Kidney epithelial cell (primary cell): ENCODE measurements around the gene TRIM67. TPM values are rescaled to one million over a fixed set of nuclear protein-coding genes. Genes with fewer than 3 reads are reported as not detected.

Source experiments
- DNase-seq: peaks from one replicate; pipeline ENCODE4 v3.0.0-alpha.2; 2010; ENCODE audit warnings: low read depth
- H3K27me3 ChIP-seq: 2 replicates; pipeline ENCODE4 v1.6.0; 2011; ENCODE audit warnings: low read length; ENCODE audit not compliant: control insufficient read depth, insufficient read depth
- H3K36me3 ChIP-seq: 2 replicates; pipeline ENCODE4 v1.5.1; 2011; ENCODE audit warnings: low read length; ENCODE audit not compliant: control insufficient read depth, insufficient read depth
- H3K4me3 ChIP-seq: 2 replicates; pipeline ENCODE4 v1.5.1; 2011; ENCODE audit warnings: low read depth, mild to moderate bottlenecking, control low read depth, low read length
- CTCF ChIP-seq: IDR thresholded peaks from 2 replicates; pipeline ENCODE4 v1.5.1; 2011; ENCODE audit warnings: mild to moderate bottlenecking, moderate library complexity, low read length, control low read depth, inconsistent platforms; ENCODE audit not compliant: insufficient read depth, poor library complexity, severe bottlenecking
- total RNA-seq: library from RNA; depleted of rRNA; stranded (reverse); fragments of >200 nt; gene quantifications from 2 replicates; pipeline ENCODE4 v1.2.3, GENCODE V29; 2015

TRIM67 gene
- total RNA-seq, 1 donor from 2014 or later, result 0.63 TPM

- TF ChIP-seq CTCF, result no peak
- no peak overlapping the region for H3K4me3 ChIP-seq
- no peak for DNase-seq
- H3K27me3 ChIP-seq, result peaks cover 32% of the 10 kb centered on the region
- no peaks in the 10 kb centered on the region for H3K36me3 ChIP-seq
These were observed 26.2 kb downstream of the TRIM67 start for GRCh38 chr1:231188072-231188471.

- H3K36me3 ChIP-seq, result no peaks in the 10 kb centered on the region
- DNase-seq, result no peak
- H3K4me3 ChIP-seq, result no peak overlapping the region
- peaks cover 31% of the 10 kb centered on the region for H3K27me3 ChIP-seq
- no peak for TF ChIP-seq CTCF
These were observed 26.9 kb downstream of the TRIM67 start for GRCh38 chr1:231188768-231189167.

- no peak for DNase-seq
- no peak overlapping the region for H3K4me3 ChIP-seq
- peaks cover 23% of the 10 kb centered on the region for H3K27me3 ChIP-seq
- no peaks in the 10 kb centered on the region for H3K36me3 ChIP-seq
- no peak for TF ChIP-seq CTCF
These were observed 27.9 kb downstream of the TRIM67 start for GRCh38 chr1:231189683-231190270.

- no peaks in the 10 kb centered on the region for H3K36me3 ChIP-seq
- no peak for TF ChIP-seq CTCF
These were observed 28.6 kb downstream of the TRIM67 start for GRCh38 chr1:231190456-231190855.

GRCh38 chr1:231192620-231193163 is 30.8 kb downstream of the TRIM67 start:
- Histone ChIP-seq H3K27me3 (peaks cover 12% of the 10 kb centered on the region), H3K4me3 (no peak overlapping the region), H3K36me3 (no peaks in the 10 kb centered on the region)
- TF ChIP-seq CTCF, result no peak
- peak; percentile 78 for DNase-seq

More at GRCh38 chr1:231190456-231190855, 28.6 kb downstream of the TRIM67 start:
- Histone ChIP-seq H3K4me3 (no peak overlapping the region), H3K27me3 (peaks cover 19% of the 10 kb centered on the region)
- no peak for DNase-seq
